Fibroblast of gingiva (primary cell): ENCODE measurements around the gene TLCD3B.
A peak's percentile ranks its signal among the peaks of the same experiment; 100 is the strongest.

Experiments used
- DNase-seq: peaks from one replicate; pipeline ENCODE4 v3.0.0-alpha.2; 2011; ENCODE audit warnings: low read depth

Gene TLCD3B, protein sequence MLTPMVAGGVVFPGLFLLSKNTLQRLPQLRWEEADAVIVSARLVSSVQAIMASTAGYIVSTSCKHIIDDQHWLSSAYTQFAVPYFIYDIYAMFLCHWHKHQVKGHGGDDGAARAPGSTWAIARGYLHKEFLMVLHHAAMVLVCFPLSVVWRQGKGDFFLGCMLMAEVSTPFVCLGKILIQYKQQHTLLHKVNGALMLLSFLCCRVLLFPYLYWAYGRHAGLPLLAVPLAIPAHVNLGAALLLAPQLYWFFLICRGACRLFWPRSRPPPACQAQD

DNA sequence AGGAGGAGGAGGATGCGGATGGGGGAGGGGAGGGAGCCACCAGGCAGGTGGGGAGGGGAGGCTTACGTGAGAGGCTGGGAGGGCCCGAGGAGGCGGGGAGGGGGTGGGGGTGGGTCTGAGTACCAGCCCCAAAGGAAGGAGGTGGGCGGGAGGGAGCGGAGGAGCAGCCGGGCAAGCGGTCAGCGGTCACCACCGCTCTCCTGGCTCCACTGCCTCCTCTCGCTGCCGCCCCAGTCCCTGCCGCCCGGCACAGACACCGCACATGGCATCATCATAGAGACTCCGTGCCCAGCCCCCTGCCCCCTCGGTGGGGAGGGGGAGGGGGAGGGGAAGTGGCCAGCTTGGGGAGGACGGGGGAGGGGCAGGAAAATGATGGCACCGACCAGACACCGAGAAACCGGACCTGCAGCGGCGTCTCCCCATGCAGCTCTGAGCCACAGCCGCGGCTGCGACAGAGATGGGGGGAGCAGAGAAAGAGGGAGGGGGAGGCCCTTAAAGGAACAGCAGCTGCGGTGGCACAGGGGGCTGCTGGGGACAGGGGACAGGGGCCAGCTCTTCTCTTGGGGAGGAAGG is at the start of gene TLCD3B:
Gene TLCD3B (minus strand): TSS at position 431 of the 573 bp plus-strand sequence. CDS start 744 bp downstream, outside the sequence.
- no peak for DNase-seq

GRCh38 chr16:30079480-30079879 is 48.4 kb upstream of the TLCD3B start:
- DNase-seq, result no peak

DNA sequence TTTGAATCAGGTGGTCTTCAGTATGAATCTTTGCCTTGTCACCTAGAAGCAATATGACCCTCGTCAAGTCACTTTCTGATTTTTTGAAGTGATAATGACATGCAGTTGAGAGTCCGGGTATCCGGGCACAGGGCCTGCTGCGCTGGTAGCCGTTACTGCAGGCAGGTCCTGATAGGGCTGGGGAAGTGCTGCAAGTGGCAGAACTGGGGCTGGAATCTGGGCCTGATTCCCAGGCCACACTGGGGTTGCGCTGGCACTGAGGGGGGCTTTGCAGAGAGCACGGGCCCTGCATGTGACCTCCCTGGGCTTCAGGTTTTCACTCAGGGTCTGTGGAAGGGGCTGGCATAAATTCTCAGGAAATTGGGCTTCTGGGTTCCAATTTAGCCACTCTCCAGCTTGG is 47.7 kb upstream of the TLCD3B start:
- no peak for DNase-seq

- no peak for DNase-seq
These were observed 46.6 kb upstream of the TLCD3B start for GRCh38 chr16:30077656-30078055.

GRCh38 chr16:30076276-30076791 is 45.3 kb upstream of the TLCD3B start:
- DNase-seq, result no peak

GRCh38 chr16:30075503-30076275 is 44.6 kb upstream of the TLCD3B start, which contains the start of gene PPP4C:
TSS of gene PPP4C (plus strand) at chr16:30075994. CDS start at chr16:30076378, 384 bp downstream.
- DNase-seq, result peak; percentile 89

- no peak for DNase-seq
These were observed 39.4 kb upstream of the TLCD3B start for GRCh38 chr16:30070490-30070889.

GRCh38 chr16:30069611-30070462 is 38.8 kb upstream of the TLCD3B start:
- DNase-seq, result no peak

GRCh38 chr16:30068750-30069610 is 37.9 kb upstream of the TLCD3B start:
- no peak for DNase-seq

DNA sequence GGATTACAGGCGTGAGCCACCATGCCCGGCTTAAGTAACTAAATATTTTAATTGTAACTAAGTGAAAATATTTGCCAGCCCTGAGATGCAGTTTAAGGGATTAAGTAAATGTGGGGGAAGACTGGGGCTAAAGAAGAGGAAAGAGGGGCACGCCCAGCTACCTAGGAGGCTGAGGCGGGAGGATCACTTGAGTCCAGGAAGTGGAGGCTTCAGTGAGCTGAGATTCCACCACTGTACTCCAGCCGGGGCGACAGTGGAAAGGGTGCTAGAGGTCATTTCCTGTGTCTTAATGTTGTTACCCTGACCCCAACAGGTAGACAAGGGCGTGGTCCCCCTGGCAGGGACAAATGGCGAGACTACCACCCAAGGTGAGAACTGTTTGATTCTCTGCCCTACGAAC is 37.3 kb upstream of the TLCD3B start:
- no peak for DNase-seq

GRCh38 chr16:30067584-30067916 is 36.5 kb upstream of the TLCD3B start:
- no peak for DNase-seq

DNA sequence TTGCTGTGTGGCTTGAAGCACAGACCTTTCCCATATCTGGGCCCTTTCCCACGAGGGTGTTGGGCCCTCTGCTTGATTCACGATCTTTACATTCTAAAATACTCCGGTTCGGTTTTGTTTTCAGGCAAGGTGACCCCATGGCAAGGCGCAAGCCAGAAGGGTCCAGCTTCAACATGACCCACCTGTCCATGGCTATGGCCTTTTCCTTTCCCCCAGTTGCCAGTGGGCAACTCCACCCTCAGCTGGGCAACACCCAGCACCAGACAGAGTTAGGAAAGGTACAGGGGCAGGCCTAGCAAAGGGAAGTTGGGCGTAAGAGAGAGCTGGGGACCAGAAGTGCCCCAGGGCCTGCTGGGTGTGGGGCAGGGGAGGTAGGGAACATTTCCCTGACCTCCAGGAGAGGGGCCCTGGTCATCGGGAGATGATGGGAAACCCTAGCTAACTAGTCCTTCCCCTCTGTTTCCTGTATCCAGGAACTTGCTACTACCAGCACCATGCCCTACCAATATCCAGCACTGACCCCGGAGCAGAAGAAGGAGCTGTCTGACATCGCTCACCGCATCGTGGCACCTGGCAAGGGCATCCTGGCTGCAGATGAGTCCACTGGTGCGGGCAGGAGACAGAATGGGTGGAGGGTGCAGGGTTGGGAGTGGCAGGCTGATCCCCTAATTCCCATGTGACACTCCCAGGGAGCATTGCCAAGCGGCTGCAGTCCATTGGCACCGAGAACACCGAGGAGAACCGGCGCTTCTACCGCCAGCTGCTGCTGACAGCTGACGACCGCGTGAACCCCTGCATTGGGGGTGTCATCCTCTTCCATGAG is 35.9 kb upstream of the TLCD3B start:
- no peak for DNase-seq

GRCh38 chr16:30065943-30066760 is 35.1 kb upstream of the TLCD3B start:
- peak; percentile 65 for DNase-seq

- DNase-seq, result peak; percentile 99
These were observed 34.3 kb upstream of the TLCD3B start, which contains the start of gene ALDOA for GRCh38 chr16:30065102-30065942. TSS of gene ALDOA (plus strand) at chr16:30065760. CDS start at chr16:30066898, 1,138 bp downstream.

- no peak for DNase-seq
These were observed 33.6 kb upstream of the TLCD3B start for GRCh38 chr16:30064729-30065101.

GRCh38 chr16:30063893-30064728 is 33.0 kb upstream of the TLCD3B start:
- DNase-seq, result peak; percentile 44

DNA sequence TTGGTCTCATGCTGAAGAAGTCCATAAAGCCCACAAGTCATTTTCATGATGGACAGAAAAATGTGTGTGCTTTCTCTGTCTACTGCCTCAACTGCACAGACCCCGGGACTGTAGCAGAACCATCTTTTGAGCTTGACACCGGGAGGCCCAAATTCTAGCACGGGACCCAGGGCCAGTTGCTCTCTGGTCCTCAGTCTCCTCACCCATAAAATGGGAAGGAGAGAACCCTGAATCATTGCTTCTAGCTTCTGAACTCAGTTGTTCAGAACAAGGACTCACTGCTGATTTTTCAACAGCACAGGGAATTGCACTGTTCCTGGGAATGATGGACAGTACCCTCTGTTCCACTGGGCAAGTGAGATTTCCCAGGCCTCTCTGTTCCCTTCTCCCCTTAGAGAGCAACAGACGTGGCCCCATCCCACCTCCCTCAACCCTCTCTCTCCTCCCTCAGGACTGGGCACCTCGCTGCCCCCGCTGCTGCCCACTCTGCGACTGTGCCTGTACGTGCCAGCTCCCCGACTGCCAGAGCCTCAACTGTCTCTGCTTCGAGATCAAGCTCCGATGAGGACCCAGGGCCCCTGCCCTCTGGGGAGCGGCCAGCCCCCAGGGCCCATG is 32.3 kb upstream of the TLCD3B start:
- DNase-seq, result no peak
